Dermis microvascular lymphatic vessel endothelial cell (primary cell): Measurements from ENCODE around the gene PAX6. TPM values are rescaled to one million over a fixed set of nuclear protein-coding genes. Genes with fewer than 3 reads are reported as not detected.

Source experiments
- DNase-seq, 2 donors: peaks; one replicate each; pipeline versions ENCODE4 v3.0.0 to v3.0.0-alpha.2; 2010; ENCODE audit warnings: low read depth in 2 of 2
- total RNA-seq: library from RNA; depleted of rRNA; stranded (reverse); fragments of >200 nt; gene quantifications from 2 replicates; pipeline ENCODE4 v1.2.1, GENCODE V29; 2014

Gene PAX6
- total RNA-seq, 1 donor from 2014 or later: not detected

GRCh38 chr11:31822175-31822926 lies 11.2 kb upstream of the PAX6 start:
- no peak for DNase-seq

- no peak for DNase-seq
These were observed 10.6 kb upstream of the PAX6 start for GRCh38 chr11:31821766-31822165.

- DNase-seq: no peak
These were observed 10.2 kb upstream of the PAX6 start for GRCh38 chr11:31821235-31821764.

GRCh38 chr11:31820438-31820818 lies 9.3 kb upstream of the PAX6 start:
- DNase-seq: no peak

- no peak for DNase-seq
These were observed 8.7 kb upstream of the PAX6 start for GRCh38 chr11:31819621-31820437.

GRCh38 chr11:31818874-31819331 lies 7.8 kb upstream of the PAX6 start:
- no peak for DNase-seq

- DNase-seq: no peak
These were observed 7.3 kb upstream of the PAX6 start for GRCh38 chr11:31818425-31818755.

- no peak for DNase-seq
These were observed 6.7 kb upstream of the PAX6 start for GRCh38 chr11:31817621-31818424.

GRCh38 chr11:31817054-31817620 lies 6.0 kb upstream of the PAX6 start:
- no peak for DNase-seq

- no peak for DNase-seq
These were observed 5.4 kb upstream of the PAX6 start for GRCh38 chr11:31816468-31817053.

- no peak for DNase-seq
These were observed 4.8 kb upstream of the PAX6 start for GRCh38 chr11:31815711-31816467.

GRCh38 chr11:31814176-31814868 lies 3.2 kb upstream of the PAX6 start:
- no peak for DNase-seq

- DNase-seq: no peak
These were observed 2.5 kb upstream of the PAX6 start for GRCh38 chr11:31813391-31814175.

- DNase-seq: no peak
These were observed 1.6 kb upstream of the PAX6 start for GRCh38 chr11:31812383-31813381.

GRCh38 chr11:31809857-31810778 lies 1.0 kb downstream of the PAX6 start:
- DNase-seq: peak in 1 of 2 donors; percentile 54

GRCh38 chr11:31809541-31809856 lies 1.6 kb downstream of the PAX6 start:
- no peak for DNase-seq
